Testis (tissue), 2 donors: ENCODE measurements around the gene MB21D2.

Source experiments
- POLR2A ChIP-seq: fragments of 450-650 bp; IDR thresholded peaks from one replicate; pipeline ENCODE4 v1.6.1; 2017; ENCODE audit warnings: antibody characterized with exemption, mild to moderate bottlenecking, moderate library complexity
- TF ChIP-seq, protein P1 (sequence below), 3 experiments: fragments of 450-650 bp in 2 of 3; fragments of 200-600 bp in 1 of 3; sonication (generic) in 1 of 3; IDR thresholded peaks; one replicate each; pipeline ENCODE4 v1.5.1; 2016 to 2019; ENCODE audit warnings: antibody characterized with exemption in 3 of 3, mild to moderate bottlenecking in 2 of 3, moderate library complexity in 1 of 3

DNA sequence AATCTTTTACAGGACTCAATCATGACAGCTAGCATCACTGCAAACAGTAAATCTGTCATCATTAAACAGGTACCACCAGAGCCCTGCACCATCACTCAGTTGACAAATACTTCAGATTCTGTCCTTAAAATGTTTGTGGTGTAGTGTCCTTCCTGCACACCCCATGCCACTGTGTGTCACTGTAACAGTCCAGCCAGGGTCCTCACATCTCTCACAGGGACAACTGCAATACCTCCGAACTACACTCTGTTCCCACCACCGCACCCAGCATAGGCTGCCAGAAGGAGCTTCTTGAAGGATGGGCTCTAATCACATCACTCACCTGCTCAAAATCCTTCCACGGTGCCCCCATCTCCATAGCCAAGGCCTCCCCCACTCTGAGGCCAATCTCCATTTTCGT, 100.2 kb downstream of the MB21D2 start:
- TF ChIP-seq, protein P1, sequence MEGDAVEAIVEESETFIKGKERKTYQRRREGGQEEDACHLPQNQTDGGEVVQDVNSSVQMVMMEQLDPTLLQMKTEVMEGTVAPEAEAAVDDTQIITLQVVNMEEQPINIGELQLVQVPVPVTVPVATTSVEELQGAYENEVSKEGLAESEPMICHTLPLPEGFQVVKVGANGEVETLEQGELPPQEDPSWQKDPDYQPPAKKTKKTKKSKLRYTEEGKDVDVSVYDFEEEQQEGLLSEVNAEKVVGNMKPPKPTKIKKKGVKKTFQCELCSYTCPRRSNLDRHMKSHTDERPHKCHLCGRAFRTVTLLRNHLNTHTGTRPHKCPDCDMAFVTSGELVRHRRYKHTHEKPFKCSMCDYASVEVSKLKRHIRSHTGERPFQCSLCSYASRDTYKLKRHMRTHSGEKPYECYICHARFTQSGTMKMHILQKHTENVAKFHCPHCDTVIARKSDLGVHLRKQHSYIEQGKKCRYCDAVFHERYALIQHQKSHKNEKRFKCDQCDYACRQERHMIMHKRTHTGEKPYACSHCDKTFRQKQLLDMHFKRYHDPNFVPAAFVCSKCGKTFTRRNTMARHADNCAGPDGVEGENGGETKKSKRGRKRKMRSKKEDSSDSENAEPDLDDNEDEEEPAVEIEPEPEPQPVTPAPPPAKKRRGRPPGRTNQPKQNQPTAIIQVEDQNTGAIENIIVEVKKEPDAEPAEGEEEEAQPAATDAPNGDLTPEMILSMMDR (IDR thresholded peaks at IDR 0.05): no peak
- TF ChIP-seq POLR2A: no peak
